HG02943 (cell line): Measurements from ENCODE around the gene PPP2R3A.
"Not testable (repeated sequence)": the region's sequence is repeated elsewhere in the genome, so short reads cannot be mapped to it uniquely, and the experiment has no call there.

Experiments used
- ATAC-seq: cut with Tn5 transposase; IDR thresholded peaks from one replicate; pipeline ENCODE4 v1.9.1; 2021; ENCODE audit warnings: mild to moderate bottlenecking, low read depth, moderate library complexity; ENCODE audit not compliant: unreplicated experiment

The PPP2R3A gene

DNA sequence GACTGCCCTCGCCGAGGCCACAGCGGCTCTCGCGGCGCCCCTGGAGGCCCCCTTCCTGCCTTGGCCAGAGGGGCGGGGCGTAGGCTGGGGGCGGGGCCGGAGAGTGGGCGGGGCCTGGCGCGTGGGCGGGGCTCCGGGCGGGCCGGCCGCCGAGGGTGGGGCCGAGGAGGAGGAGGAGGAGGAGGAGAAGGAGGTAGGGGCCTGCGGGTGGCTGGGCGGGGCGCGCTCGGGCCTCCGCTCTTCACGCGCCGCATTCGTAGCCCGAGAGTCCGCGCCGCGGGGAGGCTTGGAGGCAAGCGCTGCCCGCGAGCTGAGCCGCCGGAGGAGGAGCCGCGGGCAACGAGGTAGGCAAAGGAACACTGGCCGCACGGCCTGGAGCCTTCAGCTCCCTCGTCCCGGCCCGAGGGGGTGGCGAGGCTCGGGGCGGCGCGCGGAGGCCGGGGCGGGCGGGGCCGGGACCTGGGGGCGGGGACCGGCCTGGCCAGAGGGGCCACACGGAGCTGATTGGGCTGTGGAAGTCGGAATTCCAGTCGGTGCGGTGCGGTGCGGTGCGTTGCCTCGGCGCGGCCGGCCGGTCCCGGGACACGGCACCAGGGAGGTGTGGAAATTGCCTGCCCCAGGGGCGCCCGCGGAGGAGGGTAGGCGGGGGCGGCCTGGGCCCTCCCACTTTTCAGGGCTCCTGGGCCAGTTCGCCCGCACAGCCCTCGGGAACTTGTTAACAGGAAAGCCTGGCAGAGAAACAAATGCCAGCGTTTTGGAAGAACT lies at the start of gene PPP2R3A:
PPP2R3A (plus strand) TSS at position 223 of the 765 bp plus-strand sequence. CDS start 35,771 bp downstream, outside the sequence.
- peak; percentile 76 for ATAC-seq

- ATAC-seq, result no peak
Measured at GRCh38 chr3:135916310-135916709, 49.2 kb upstream of the PPP2R3A start.

DNA sequence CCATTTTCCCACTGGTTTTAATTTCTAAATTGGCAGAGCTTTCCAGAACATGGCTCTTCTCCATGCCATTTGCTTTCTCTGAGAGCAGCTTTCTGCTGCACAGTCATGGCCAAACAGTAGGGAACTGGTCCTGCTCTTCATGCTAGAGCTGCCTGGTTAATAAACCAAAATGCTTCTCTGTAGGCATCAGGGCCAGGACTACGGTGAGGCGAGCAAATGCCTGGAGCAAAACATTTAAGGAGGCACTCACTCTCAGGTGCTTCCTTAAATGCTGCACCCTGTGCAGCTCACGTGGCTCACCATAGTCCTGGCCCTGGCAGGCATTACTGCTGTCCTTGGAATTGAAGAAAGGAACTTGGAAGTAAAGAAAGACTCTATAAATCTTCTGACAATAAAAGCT lies 48.5 kb upstream of the PPP2R3A start:
- ATAC-seq, result no peak

GRCh38 chr3:135917927-135918597 lies 47.5 kb upstream of the PPP2R3A start:
- no peak for ATAC-seq

DNA sequence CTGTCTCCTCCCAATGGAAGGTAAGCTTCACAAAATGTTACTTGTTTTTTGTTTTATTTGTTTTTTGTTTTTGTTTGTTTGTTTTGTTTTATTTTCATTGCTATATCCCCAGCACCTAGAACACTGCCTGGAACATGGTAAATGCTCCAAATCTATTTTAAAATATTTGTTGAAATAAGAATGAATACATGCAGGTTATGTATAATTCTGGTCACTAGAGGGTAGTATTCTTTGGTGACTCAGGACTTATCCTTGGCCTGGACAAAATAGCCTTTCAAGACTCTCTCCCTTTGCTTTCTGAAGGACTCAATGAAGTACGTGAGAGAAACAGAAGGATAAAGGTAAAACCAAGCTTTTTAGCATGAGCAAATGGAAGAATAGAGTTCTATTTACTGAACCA lies 46.9 kb upstream of the PPP2R3A start:
- ATAC-seq, result no peak

GRCh38 chr3:135920275-135920674 lies 45.3 kb upstream of the PPP2R3A start:
- no peak for ATAC-seq

GRCh38 chr3:135922903-135923250 lies 42.7 kb upstream of the PPP2R3A start:
- no peak for ATAC-seq

DNA sequence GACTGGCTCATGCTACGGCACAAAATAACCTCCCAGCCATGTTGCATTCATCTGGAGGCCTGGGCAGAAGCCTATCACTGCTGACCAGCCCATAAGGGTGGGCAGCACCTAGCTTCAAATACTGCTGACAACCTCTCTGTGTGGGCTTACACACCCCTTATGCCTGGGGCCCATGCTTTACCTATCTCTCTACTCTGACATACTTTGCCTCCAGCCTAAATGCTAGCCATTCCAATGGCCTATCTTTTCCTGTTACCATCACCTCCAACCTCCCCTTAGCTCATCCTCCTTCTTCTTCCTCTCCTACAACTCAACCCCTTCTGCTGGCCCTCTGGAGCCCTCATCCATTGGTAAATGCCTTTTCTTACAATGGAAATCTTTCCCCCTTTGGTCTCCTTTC lies 41.0 kb upstream of the PPP2R3A start:
- ATAC-seq, result no peak

GRCh38 chr3:135926664-135927063 lies 38.9 kb upstream of the PPP2R3A start:
- no peak for ATAC-seq

DNA sequence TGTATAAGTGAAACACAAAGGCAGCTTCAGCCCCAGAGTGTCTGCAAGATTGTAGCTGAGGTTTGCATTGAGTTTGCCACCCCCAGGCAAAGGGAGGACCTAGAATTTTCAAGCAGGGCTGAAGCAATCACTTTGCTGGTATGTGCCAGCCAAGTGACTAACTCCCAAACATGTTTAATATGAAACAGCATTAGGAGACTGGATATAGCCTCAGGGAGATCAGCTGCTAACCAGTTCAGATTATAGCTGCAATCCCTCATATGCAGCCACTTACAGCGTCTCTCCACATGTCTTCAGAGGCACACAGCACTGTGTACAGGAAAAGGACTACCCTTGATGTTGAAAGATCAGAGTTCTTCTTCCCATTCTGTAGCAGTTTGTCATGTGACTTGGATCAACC lies 38.4 kb upstream of the PPP2R3A start:
- ATAC-seq, result no peak

GRCh38 chr3:135929670-135930069 lies 35.9 kb upstream of the PPP2R3A start:
- no peak for ATAC-seq

GRCh38 chr3:135930255-135930654 lies 35.3 kb upstream of the PPP2R3A start:
- no peak for ATAC-seq

- not testable (repeated sequence) for ATAC-seq
Measured at GRCh38 chr3:135935171-135935570, 30.4 kb upstream of the PPP2R3A start.

GRCh38 chr3:135937766-135938165 lies 27.8 kb upstream of the PPP2R3A start:
- not testable (repeated sequence) for ATAC-seq

GRCh38 chr3:135944831-135945230 lies 20.7 kb upstream of the PPP2R3A start:
- no peak for ATAC-seq

GRCh38 chr3:135950941-135951340 lies 14.6 kb upstream of the PPP2R3A start:
- no peak for ATAC-seq

- ATAC-seq, result no peak
Measured at GRCh38 chr3:135964160-135964955, 1.2 kb upstream of the PPP2R3A start.

- ATAC-seq, result no peak
Measured at GRCh38 chr3:135965129-135965505, 411 bp upstream of the PPP2R3A start.

- no peak for ATAC-seq
Measured at GRCh38 chr3:135966271-135966961, 888 bp downstream of the PPP2R3A start.

- no peak for ATAC-seq
Measured at GRCh38 chr3:135966962-135967274, 1.4 kb downstream of the PPP2R3A start.

- ATAC-seq, result no peak
Measured at GRCh38 chr3:135967867-135968266, 2.3 kb downstream of the PPP2R3A start.
